CD4-positive, alpha-beta T cell treated with Interleukin-4 for 4 hours (primary cell): ENCODE results near the gene OPRD1.

Experiments
- DNase-seq: peaks from one replicate; pipeline ENCODE4 v3.0.0-alpha.2; 2020

The OPRD1 gene

DNA sequence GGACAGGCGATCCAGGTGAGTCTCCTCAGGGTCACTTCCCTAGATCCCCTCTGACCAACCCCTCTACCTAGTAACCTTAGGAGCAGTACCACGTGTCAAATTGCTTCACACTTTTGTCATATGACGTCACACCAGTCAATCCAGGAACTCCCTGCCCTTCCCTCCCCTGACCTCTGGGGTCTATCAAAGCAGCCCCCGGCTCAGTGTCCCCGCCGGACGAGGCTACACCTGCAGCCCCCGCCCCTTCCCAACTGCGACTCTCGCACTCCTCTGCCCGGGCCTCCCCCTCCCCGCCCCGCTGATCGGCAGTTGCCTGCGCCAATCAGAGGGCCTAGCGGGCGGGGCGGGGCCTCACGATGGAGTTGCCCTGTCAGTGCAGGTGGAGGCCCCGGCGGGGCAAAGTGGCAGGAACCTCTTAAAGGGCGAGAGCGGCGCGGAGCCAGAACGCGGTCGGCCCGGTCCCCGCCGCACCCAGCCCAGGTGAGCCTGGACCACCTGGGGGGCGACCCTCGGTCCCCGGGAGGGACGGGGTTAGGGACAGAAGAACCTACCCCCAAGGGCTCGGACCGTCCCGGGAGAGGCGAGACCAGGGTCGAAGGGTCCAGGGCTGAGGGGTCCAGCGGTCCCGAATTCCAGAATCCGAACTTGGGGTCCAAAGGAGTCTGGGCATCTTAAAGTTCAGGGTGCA lies 74.9 kb downstream of the OPRD1 start:
- DNase-seq: peak; percentile 87

DNA sequence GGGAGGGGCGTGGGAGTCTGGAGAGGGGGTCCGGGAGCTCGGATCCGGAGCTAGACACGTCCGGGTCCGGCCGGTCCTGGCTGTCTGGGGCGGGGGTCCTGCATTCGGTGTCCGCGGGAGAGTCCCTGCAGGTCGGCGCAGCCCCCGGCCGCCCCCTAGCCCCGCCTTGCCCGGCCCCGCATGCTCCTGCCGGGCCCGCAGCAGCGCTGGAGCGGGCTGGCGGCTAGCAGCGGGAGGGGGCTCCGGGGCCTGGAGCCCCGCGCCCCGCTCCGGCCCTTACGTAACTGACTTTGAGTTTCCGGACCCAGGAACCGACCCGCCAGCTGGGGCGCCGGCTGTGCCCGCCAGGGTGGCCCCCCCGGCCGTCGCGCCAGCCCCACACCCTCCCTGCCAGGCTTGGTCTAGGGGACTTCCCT lies 75.5 kb downstream of the OPRD1 start:
- DNase-seq: peak; percentile 62

DNA sequence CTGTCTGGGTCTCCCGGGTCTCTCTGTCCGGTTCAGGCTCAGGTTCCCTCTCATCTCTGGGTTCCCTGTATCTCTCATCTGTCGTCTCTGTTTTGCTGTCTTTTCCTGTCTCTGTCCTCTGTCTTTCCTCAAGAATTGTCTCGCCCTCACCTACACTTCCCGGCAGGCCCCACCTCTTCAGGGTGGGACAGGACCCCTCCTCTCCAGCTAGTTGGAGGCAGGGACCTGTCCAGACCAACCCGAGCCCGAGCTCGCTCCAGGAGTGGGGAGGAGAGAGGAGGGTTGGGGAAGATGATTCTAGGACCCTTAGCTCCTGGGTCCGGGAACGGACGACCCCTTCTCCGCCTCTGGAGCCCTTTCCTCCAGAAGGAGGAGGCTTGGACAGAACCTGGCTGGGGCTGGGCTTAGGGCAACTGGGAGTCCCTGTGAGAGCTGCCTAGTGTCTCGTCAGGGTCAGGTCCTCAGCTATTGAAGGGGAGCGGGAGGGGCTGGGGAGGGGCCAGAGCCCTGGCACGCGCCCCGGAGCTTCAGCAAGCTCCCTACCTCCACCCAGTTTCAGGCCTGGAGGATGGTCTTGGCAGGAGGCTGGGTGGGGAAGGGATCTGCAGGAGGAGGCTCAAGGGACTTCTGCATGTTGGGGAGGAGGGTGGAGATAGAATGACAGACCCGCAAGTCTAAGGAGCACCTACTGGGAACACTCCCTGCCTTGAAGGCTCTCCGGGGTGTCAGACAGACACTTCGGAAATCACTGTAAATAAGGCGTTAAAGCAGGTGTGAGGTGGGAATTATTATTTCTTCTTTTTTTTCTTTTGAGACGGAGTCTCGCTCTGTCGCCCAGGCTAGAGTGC lies 76.1 kb downstream of the OPRD1 start:
- no peak for DNase-seq

DNA sequence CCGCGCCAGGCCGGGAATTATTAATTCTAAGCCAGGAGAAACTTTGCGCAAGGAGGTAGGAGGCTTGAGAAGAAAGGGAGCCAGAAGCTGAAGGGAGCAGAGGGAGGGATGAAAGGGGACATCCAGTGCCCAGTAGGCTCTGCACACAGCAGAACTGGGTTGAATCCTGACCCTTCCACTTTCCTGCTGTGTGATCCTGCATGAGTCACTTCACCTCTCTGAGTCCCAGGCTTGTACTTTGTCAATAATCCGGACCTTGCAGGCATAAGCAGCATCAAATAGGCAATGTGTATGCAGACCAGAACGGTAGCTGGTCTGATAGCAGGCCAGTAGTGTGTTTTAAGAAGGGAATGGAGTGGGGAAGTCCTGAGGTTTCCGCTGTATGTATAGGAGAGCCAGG lies 76.9 kb downstream of the OPRD1 start:
- DNase-seq: no peak

DNA sequence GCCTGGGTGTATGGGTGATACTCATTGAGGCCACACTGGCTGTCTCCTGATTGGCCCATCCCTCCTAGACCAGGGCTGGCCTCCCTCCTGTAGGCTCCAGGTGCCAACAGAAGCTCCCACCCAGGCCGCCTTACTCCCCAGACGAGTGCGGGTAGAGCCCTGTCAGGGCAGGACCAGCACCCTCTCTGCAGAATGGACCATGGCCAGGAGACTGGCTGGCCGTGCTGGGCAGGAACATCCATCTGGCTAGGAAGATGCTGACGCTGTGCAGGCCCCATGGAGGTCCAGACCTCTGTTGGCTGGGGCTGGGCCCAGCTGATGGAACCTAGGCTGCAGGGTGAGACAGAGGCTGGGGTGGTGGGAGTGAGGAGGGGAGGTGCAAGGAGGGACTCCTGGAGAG lies 77.4 kb downstream of the OPRD1 start:
- DNase-seq: no peak

DNA sequence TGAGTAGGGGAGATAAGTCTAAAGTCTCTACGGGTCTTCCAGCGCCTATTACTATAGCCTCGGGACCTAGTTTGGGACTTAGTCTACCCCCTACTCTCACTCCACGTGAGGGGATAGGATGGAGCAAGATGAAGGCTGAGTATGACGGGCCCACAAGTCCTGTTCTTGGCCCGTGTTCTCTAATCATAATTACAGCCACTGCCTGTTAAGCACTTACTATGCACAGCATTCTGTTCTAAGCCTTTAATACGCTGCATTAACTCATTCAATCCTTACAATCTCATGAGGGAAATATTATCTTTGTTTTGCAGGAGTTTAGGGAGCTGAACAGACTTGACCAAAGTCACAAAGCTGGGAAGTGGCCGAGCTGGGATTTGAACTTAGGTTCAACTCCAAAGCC lies 78.5 kb downstream of the OPRD1 start:
- DNase-seq: no peak

DNA sequence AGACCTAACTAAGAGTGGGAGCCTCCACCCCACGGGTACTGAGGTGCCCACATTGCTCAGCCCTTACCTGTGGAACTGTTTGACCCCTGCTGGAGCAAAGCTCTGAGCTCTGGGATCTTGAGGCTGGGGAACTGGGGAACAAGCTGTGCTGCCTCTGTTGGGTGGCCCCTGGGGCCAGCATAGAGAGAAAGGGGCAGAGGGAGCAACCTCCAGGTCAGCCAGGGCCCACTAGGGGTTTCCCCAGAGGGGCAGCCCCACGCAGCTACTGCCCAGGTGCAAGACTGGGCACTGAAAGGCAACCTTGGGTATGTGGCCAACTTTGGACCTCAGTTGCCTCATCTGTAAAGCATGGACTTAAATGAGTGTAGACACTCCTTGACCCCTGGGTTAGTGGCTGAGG lies 78.9 kb downstream of the OPRD1 start:
- no peak for DNase-seq

DNA sequence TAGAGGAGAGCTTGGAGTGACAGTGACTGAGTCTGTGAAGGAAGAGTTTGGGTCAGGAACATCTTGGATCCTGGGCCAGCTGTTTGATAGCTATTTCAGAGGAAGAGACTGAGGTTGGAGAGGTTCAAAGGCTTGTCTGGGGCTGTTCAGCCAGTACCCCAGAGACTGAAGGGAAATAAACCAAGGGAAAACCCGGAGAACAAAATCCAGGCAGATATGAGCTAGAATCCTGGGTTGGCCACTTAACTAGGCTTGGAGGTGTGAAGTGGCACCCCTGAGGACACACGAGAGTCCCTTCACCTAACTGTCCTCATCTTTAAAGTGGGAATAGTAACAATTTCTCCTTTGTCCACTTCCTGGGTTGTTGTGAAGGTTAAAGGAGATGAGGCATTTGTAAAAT lies 79.3 kb downstream of the OPRD1 start:
- DNase-seq: no peak

DNA sequence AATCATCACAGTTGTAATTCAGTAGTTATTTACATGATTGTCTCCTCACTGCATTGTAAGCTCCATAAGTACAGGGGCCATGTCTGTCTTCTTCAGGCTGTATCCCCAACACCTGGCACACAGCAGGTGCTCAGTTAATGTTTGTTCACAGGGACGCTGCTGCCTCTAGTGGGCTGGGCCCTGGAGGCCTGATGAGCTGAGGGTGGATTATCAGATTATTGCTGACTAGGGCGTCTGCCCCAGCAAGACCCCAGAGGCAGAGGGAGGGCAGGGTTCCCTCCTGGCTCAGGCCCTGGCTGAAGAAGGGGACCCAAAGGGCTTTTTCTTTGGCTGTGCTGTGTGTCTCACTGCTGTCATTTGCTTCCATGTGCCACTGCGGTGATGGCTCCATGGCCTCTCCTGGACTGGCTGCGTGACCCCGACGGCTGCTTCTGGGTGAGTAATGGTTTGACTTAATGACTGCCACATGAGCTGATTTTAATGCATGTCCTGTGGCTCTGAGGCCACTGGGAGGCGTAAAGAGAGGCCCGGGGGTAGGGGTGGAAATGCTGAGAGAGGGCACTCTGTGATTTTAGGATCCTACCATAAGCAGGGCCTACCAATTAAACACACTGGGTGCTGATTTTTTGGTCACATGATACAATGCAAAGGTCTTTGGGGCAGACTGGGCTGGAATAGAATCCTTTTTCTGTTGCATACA lies 81.6 kb downstream of the OPRD1 start:
- peak; percentile 26 for DNase-seq

DNA sequence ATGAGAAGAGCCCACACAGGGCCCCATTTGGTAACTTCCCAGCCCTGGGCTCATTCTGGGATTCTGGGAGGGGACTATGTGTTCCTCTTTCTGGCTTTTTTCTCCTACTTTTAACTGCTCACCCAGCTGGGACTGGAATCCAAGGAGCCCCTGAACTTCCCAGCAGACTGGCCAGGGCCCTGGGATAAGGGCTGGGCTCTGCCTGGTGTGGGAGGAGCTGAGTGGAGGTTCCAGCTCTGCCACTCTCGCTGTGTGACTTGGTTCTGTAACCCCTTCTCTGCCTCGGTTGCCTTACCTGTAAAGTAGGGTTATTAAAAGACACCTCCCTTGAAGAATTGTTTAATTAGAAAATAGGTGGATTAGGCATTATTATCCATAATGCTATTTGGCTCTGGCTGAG lies 82.8 kb downstream of the OPRD1 start:
- DNase-seq: no peak

DNA sequence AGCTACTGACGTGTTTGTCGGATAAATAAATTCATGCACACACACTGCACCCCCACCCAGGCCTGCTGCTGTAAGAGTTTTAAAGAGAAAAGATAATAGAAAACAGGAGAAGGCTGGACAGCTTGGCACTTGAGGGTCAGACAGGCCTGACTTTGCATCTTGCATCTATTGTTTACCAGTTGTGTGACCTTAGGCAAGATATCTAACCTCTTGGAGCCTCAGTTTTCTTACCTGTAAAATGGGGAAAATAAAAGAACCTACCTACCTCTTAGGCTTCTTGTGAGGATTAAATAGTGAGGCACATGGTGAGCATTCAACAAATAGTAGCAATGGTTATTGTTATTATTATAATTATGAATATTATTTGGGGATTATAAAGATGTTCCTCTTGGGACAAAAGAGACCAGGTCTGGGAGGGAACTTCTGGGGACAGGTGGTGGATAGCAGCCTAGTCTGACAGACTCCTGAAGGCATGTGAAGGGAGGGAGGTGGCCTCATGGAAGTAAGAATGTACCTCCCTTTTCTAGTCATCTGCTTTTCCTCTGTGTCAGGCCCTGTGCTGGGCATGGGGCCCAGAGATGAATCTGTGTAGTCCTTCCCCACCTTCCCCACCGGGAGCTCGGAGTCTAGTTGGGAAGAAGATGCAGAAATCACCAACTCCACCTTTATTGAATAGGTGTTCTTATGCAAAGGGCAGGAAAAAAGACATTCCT lies 84.1 kb downstream of the OPRD1 start:
- DNase-seq: no peak

DNA sequence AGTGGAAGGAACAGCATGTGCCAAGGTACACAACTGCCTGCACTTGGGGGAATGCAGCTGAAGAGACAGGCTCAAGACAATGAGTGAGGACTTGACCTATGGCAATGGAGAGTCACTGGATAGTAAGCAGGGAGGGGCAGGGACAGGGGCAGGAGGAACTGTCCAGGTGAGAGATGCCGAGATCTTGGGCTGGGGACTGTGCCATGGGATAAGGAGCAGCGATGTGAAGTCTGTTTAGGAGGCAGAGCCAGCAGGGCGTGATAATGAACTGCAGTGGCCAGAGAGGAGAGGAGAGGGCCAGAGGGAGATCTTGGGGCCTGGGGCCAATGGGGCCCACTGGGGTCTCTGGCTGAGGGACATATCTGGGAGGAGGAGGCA lies 84.6 kb downstream of the OPRD1 start:
- DNase-seq: no peak

DNA sequence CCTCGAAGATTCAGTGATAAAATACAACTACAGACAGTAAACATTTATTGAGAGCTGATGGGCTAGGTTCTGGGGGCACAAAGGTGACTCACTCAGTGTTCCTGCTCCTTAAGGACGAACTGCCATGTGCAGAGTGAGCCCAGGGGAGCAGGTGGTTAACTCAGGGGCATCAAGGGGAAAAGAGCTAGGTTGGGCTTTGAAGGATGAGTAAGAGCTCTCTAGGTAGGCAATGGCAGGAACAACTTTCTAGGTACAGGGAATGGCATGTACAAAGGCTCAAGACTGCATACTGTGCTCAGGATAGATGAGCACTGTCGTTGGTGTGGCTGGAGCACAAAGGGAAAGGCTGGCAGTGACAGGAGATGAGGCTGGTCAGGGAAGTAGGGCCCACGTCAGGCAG lies 85.8 kb downstream of the OPRD1 start:
- DNase-seq: no peak

DNA sequence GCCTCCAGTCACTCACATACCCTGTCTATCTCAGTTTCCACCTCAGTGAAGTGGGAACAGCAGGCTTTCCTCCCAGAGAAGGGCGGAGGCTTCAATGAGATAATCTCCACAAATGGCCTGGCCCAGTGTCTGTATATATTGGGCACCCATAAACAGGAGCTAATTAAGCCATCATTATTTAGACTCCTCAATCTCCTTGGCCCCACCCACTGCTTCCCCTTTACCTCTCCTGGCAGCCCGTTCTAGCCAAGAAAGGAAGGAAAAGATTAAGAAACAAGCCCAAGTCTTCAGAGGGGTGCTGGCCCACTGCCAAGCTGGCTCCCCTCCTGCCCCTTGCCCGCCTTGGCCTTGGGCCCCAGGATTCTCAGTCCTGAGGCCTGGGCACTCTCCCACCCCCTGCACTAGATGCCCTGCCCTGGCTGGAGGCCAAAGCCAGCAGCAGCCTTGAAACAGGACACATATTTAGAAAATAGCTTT lies 86.5 kb downstream of the OPRD1 start:
- no peak for DNase-seq

DNA sequence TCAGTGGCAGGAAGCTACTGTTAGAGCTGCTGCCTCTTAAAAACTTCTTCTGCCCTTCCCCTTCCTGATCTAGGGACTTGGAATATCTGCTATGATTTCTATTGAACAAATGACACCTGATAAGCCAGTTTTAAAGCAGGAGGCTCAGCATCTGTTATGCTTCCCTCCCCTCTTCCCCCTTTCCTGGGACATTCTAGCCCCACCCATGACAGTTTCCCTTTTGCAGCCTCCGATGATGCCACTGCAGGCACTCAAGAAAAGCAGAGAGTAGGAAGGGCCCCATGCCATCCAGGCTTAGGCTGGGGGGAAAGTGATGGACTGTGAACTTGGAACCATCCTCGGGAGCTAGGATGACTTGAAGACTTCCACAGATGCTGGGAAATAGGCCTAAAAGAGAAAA lies 87.3 kb downstream of the OPRD1 start:
- DNase-seq: no peak

DNA sequence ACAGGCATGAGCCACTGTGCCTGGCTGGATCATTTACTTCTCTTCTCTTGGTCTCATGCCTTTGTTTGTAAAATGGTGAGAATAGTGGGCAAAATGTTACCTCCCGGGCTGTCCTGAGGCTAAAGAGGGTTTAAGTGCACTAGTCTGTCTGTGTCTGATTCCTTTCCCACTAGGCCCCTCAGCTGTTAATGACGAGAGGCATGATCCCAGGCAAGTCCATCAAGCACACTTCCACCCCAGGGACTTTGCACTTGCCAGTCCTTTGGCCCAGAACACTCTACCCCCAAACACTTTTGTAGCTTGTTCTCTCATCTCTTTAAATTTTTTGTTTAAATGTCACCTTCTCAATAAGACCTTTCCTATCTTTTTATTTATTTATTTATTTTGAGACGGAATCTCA lies 88.6 kb downstream of the OPRD1 start:
- DNase-seq: no peak

DNA sequence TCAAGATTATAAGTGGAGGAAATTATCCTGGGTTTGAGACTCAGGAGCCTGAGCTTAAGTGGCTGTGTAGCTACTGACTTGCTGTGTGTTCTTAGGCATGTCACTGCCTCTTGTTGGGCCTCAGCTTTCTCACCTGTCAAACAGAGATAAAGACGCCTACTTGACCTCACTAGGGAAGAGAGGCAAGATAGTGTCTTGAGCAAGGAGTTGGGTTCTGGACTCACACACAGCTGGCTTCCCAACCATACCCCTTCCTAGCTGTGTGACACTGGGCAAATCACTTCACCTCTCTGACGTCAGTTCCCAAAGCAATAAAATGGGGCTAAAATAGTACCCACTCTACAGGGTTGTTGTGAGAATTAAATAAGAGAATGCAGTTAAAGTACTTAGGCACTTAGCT lies 90.8 kb downstream of the OPRD1 start:
- no peak for DNase-seq

DNA sequence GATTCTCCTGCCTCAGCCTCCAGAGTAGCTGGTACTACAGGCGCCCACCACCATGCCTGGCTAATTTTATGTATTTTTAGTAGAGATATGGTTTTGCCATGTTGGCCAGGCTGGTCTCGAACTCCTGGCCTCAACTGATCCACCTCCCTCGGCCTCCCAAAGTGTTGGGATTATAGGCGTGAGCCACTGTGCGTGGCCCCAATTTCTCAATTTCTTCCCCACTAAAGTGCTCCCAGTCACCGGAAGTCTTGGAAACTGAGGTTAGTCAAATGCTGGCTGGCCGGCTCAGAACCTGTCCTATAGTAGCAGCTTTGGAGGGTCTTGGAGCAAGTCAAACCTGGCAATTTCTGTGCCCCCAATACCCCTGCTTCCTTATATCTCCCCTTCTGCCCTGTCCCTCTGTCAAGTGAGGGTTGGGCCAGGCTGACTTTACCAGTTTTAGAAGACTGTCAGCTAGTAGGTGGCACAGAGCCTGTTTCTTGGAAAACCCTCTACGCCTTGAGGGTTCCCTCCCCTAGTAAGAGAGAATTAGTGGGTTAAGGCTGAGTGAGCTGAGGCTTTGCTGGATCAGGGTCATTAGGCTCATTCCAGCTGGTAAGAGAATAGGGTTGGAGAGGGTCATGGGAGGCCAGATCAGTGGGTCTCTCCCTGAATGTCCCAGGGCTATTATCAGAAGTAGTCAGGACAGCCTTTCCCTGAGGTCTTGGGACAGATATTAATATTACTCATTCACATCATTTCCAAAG lies 94.1 kb downstream of the OPRD1 start:
- DNase-seq: no peak

DNA sequence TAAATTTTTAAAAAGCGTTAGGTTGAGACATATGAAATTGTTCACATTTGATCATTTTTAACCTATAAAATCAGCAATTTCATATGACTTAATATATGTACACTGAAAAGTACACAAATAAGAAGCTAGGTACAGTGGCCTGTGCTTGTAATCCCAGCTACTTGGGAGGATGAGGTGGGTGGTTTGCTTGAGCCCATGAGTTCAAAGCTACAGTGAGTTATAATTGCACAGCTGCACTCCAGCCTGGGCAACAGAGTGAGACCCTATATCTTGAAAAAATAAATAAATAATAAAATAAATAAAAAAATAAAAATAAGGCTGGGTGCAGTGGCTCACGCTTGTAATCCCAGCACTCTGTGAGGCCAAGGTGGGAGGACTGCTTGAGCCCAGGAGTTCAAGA lies 97.2 kb downstream of the OPRD1 start:
- DNase-seq: no peak

DNA sequence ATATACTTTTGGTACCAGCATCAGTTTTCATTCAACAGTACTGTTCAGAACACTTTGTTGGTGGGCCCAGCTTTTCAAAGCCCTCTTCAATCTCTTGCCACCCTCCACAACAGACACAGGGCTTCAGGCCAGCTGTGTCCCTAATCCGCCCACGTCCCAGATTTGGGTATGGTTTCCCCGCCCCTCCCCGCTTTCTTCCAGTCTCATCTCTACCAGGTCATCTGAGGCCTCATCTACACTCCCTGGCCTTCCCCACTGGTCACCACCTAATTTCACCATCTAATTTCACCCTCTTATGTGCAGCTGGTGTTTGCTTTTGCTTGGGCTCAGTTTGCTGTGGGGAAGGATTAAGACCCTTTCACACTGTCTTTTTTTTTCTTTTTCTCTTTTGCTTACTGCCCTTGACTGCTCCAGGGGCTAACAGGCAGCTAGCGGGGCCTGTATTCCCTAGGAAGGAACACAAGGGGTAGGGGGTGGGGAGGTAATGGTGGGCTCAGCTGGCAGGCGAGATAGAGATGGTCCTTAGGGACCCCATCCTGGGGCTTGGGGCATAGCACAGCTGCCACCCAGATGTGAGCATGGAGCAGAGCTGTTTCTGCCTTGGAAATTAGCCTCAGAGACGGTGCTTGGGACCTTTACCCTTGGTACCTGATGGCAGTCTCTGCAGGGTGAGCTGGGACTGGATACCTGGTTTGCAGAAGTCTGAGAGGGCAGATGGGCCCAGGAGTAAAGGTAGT lies 98.6 kb downstream of the OPRD1 start:
- no peak for DNase-seq

DNA sequence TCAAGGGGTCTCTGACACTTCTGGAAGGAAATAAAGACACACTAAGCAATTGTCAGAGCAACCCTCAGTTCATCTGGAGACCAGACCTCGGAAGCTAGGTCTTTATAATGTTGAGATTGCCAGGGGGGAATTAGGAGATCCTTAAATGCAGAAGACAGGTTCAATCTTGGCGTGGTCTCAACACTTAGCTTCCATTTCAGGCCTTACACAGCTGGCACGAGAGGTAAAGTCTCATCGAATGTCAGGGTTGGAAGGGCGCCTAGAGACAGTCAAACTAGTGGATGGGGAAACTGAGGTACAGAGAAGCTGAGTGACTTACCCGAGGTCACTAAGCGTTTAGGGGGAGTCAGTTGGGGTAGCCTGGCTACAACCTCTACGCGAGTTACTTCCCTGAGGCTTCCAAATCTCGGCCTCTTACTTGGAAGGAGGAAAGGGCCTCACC lies 101.8 kb downstream of the OPRD1 start:
- no peak for DNase-seq
